Astrocyte (in vitro differentiated cells and primary cell): ENCODE results near the gene SNX5. TPM values are rescaled to one million over a fixed set of nuclear protein-coding genes. Genes with fewer than 3 reads are reported as not detected.
A peak's percentile ranks its signal among the peaks of the same experiment; 100 is the strongest.

Experiments
- DNase-seq: peaks from one replicate; pipeline ENCODE4 v3.0.0-alpha.2; 2010; ENCODE audit warnings: low read depth
- FAIRE-seq: peaks from 2 replicates; lab custom pipeline; 2011; peaks lifted over from hg19 to GRCh38; lab: Jason Lieb, UNC
- H2AFZ ChIP-seq: 2 replicates; pipeline ENCODE4 v1.6.0; 2012; ENCODE audit warnings: low read depth, low read length, inconsistent platforms
- H3K27ac ChIP-seq: 2 replicates; pipeline ENCODE4 v1.5.1; 2011; ENCODE audit warnings: low read depth, low read length, inconsistent platforms
- H3K27me3 ChIP-seq: 2 replicates; pipeline ENCODE4 v1.6.0; 2011; ENCODE audit warnings: low read length, inconsistent platforms; ENCODE audit not compliant: insufficient read depth
- H3K36me3 ChIP-seq: 2 replicates; pipeline ENCODE4 v1.5.1; 2011; ENCODE audit warnings: low read length, inconsistent platforms; ENCODE audit not compliant: insufficient read depth
- H3K4me1 ChIP-seq: 2 replicates; pipeline ENCODE4 v1.5.1; 2011; ENCODE audit warnings: low read length, inconsistent platforms; ENCODE audit not compliant: insufficient read depth
- H3K4me2 ChIP-seq: 2 replicates; pipeline ENCODE4 v1.6.0; 2012; ENCODE audit warnings: low read length, inconsistent platforms
- H3K4me3 ChIP-seq: 2 replicates; pipeline ENCODE4 v1.5.1; 2011; ENCODE audit warnings: low read depth, mild to moderate bottlenecking, low read length, inconsistent platforms; ENCODE audit not compliant: insufficient read depth
- H3K79me2 ChIP-seq: 2 replicates; pipeline ENCODE4 v1.6.0; 2012; ENCODE audit warnings: mild to moderate bottlenecking, low read length, inconsistent platforms; ENCODE audit not compliant: insufficient read depth
- H3K9ac ChIP-seq: 2 replicates; pipeline ENCODE4 v1.6.0; 2012; ENCODE audit warnings: mild to moderate bottlenecking, low read length, inconsistent platforms
- H3K9me3 ChIP-seq: 2 replicates; pipeline ENCODE4 v1.5.1; 2012; ENCODE audit warnings: low read depth, mild to moderate bottlenecking, low read length, inconsistent platforms; ENCODE audit not compliant: insufficient read depth
- H4K20me1 ChIP-seq: 2 replicates; pipeline ENCODE4 v1.6.0; 2012; ENCODE audit warnings: low read length, inconsistent platforms; ENCODE audit not compliant: insufficient read depth
- H3K27ac Mint-ChIP-seq: one replicate; pipeline ENCODE4 v1.8.0; 2021; ENCODE audit warnings: mild to moderate bottlenecking, mixed read lengths; ENCODE audit not compliant: unreplicated experiment
- H3K27me3 Mint-ChIP-seq: one replicate; pipeline ENCODE4 v1.8.0; 2021; ENCODE audit warnings: low read depth, mixed read lengths; ENCODE audit not compliant: unreplicated experiment
- H3K36me3 Mint-ChIP-seq: one replicate; pipeline ENCODE4 v1.8.0; 2021; ENCODE audit warnings: low read depth, mixed read lengths; ENCODE audit not compliant: unreplicated experiment
- H3K4me1 Mint-ChIP-seq: one replicate; pipeline ENCODE4 v1.8.0; 2021; ENCODE audit warnings: low read depth, mixed read lengths; ENCODE audit not compliant: unreplicated experiment
- H3K4me3 Mint-ChIP-seq: one replicate; pipeline ENCODE4 v1.8.0; 2021; ENCODE audit warnings: mild to moderate bottlenecking, moderate library complexity, mixed read lengths; ENCODE audit not compliant: unreplicated experiment
- H3K9me3 Mint-ChIP-seq: one replicate; pipeline ENCODE4 v1.8.0; 2021; ENCODE audit warnings: mild to moderate bottlenecking, mixed read lengths; ENCODE audit not compliant: unreplicated experiment
- EZH2 ChIP-seq: IDR thresholded peaks from 2 replicates; pipeline ENCODE4 v1.6.1; 2012; ENCODE audit warnings: mild to moderate bottlenecking, low read length, inconsistent platforms; ENCODE audit not compliant: insufficient read depth
- total RNA-seq: library from RNA; stranded (reverse); gene quantifications from 2 replicates; pipeline ENCODE4 v1.2.1, GENCODE V29; 2021
- TF ChIP-seq, protein P1 (sequence below): IDR thresholded peaks from 2 replicates; pipeline ENCODE4 v1.5.1; 2011; ENCODE audit warnings: low read depth, mild to moderate bottlenecking, inconsistent platforms, low read length, moderate library complexity; ENCODE audit not compliant: insufficient read depth

Gene SNX5
- total RNA-seq, 1 donor from 2014 or later = 95.1 TPM

DNA sequence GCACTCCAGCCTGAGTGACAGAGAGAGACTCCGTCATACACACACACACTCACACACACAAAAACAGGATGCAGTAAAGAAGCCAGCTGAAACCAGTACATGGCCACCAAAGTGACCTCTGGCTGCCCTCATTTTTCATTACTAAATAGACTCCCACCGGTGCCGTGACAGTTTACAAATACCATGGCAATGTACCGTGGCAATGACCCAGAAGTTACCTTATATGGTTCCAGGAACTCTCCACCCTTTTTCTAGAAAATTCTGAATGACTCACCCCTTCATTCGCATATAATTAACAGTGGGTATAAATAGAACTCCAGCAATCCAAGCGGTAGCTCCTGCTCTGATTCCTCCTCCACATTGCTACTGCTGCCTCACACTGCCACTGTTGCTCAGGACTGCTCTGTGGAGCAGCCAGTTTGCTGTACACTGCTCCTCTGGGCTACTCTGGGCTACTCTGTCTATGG, 57.7 kb downstream of the SNX5 start:
- Mint-ChIP-seq H3K36me3 (no peaks in the 10 kb centered on the region), H3K4me3 (no peak overlapping the region), H3K4me1 (no peaks in the 10 kb centered on the region), H3K27ac (no peak overlapping the region), H3K27me3 (peaks cover 5% of the 10 kb centered on the region), H3K9me3 (no peaks in the 10 kb centered on the region)
- no peaks in the 10 kb centered on the region for H3K36me3 ChIP-seq
- no peak for TF ChIP-seq EZH2
- TF ChIP-seq, protein P1, sequence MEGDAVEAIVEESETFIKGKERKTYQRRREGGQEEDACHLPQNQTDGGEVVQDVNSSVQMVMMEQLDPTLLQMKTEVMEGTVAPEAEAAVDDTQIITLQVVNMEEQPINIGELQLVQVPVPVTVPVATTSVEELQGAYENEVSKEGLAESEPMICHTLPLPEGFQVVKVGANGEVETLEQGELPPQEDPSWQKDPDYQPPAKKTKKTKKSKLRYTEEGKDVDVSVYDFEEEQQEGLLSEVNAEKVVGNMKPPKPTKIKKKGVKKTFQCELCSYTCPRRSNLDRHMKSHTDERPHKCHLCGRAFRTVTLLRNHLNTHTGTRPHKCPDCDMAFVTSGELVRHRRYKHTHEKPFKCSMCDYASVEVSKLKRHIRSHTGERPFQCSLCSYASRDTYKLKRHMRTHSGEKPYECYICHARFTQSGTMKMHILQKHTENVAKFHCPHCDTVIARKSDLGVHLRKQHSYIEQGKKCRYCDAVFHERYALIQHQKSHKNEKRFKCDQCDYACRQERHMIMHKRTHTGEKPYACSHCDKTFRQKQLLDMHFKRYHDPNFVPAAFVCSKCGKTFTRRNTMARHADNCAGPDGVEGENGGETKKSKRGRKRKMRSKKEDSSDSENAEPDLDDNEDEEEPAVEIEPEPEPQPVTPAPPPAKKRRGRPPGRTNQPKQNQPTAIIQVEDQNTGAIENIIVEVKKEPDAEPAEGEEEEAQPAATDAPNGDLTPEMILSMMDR = no peak
- DNase-seq = peak; percentile 93
- H3K79me2 ChIP-seq = no peaks in the 10 kb centered on the region
- FAIRE-seq = peak; percentile 82
- H2AFZ ChIP-seq = peak overlapping the region; percentile 32
- no peak overlapping the region for H3K4me3 ChIP-seq
- no peak overlapping the region for H3K27ac ChIP-seq
- H3K9me3 ChIP-seq = no peaks in the 10 kb centered on the region
- H3K9ac ChIP-seq = no peak overlapping the region
- peaks cover 9% of the 10 kb centered on the region for H3K4me1 ChIP-seq
- H4K20me1 ChIP-seq = no peaks in the 10 kb centered on the region
- peak overlapping the region; percentile 34 for H3K4me2 ChIP-seq
- H3K27me3 ChIP-seq = no peaks in the 10 kb centered on the region

DNA sequence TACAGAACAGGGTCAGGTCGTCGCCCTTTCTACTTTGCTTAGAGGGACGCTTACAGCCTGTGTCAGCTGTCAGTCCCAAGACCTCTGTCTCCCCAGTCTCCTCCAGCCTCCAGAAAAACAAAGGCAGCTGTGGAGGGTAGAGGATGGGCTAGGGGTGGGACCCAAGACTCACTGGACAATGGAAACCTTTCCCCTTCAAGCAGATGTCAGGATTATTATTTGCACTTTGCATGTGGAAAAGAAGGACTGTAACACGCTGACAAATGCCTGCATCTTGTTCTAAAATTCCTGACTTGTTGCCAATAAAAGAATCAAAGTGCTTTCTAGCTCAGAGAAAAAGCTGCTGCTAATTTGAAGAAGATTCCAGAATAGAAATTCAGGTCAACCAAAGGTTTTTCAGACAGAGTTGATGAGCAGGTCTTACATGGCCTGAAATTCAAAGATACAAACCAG, 58.7 kb downstream of the SNX5 start:
- no peak overlapping the region for H3K4me3 Mint-ChIP-seq
- Histone ChIP-seq H3K27ac (no peak overlapping the region), H3K4me1 (peaks cover 9% of the 10 kb centered on the region), H3K9me3 (no peaks in the 10 kb centered on the region), H3K27me3 (no peaks in the 10 kb centered on the region), H4K20me1 (no peaks in the 10 kb centered on the region), H3K4me3 (no peak overlapping the region), H3K9ac (no peak overlapping the region), H3K4me2 (no peak overlapping the region), H3K79me2 (no peaks in the 10 kb centered on the region), H3K36me3 (no peaks in the 10 kb centered on the region), H2AFZ (no peak overlapping the region)
- peaks cover 7% of the 10 kb centered on the region for H3K27me3 Mint-ChIP-seq
- H3K9me3 Mint-ChIP-seq = no peaks in the 10 kb centered on the region
- DNase-seq (peak; percentile 18), FAIRE-seq (no peak)
- no peaks in the 10 kb centered on the region for H3K4me1 Mint-ChIP-seq
- no peaks in the 10 kb centered on the region for H3K36me3 Mint-ChIP-seq
- no peak for TF ChIP-seq EZH2
- TF ChIP-seq, protein P1 = no peak
- H3K27ac Mint-ChIP-seq = no peak overlapping the region

DNA sequence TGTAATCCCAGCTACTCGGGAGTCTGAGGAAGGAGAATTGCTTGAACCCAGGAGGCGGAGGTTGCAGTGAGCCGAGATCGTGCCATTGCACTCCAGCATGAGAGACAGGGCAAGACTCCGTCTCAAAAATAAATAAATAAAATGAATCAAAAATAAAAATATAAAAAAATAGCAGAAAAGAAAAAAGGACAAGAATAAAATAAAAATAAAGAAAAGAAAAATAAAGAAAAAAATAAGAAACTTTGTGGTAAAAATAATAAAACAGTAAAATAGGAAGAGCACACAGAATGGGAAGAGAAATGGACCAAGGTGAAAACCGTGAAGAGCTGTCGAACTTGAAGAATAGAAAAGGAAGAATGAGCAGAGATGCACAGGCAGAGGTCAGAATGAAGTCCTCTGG, 63.0 kb downstream of the SNX5 start:
- H3K4me3 Mint-ChIP-seq = no peak overlapping the region
- H3K4me1 Mint-ChIP-seq = no peaks in the 10 kb centered on the region
- Histone ChIP-seq H3K27ac (no peak overlapping the region), H2AFZ (no peak overlapping the region), H4K20me1 (no peaks in the 10 kb centered on the region), H3K9ac (no peak overlapping the region), H3K36me3 (no peaks in the 10 kb centered on the region), H3K9me3 (no peaks in the 10 kb centered on the region), H3K4me3 (no peak overlapping the region), H3K27me3 (no peaks in the 10 kb centered on the region), H3K4me1 (no peaks in the 10 kb centered on the region), H3K4me2 (no peak overlapping the region), H3K79me2 (no peaks in the 10 kb centered on the region)
- no peak for FAIRE-seq
- H3K36me3 Mint-ChIP-seq = no peaks in the 10 kb centered on the region
- H3K27ac Mint-ChIP-seq = no peak overlapping the region
- TF ChIP-seq, protein P1 = no peak
- TF ChIP-seq EZH2 = no peak
- H3K27me3 Mint-ChIP-seq = peaks cover 11% of the 10 kb centered on the region
- no peaks in the 10 kb centered on the region for H3K9me3 Mint-ChIP-seq
- DNase-seq = no peak
